Mononuclear cell (primary cell): ENCODE results near the gene NELL1. TPM values are rescaled to one million over a fixed set of nuclear protein-coding genes. Genes with fewer than 3 reads are reported as not detected.

Source experiments
- H3K27me3 ChIP-seq: 2 replicates; pipeline ENCODE4 v1.6.0; 2011; ENCODE audit warnings: low read length, control low read depth; ENCODE audit not compliant: insufficient read depth
- H3K4me1 ChIP-seq: 2 replicates; pipeline ENCODE4 v1.5.1; 2011; ENCODE audit warnings: mild to moderate bottlenecking, low read length, control low read depth; ENCODE audit not compliant: insufficient read depth
- H3K4me3 ChIP-seq: 2 replicates; pipeline ENCODE4 v1.5.1; 2011; ENCODE audit warnings: mild to moderate bottlenecking, low read length, moderate library complexity
- H3K9me3 ChIP-seq: 2 replicates; pipeline ENCODE4 v1.5.1; 2011; ENCODE audit warnings: low read depth, mild to moderate bottlenecking, control low read depth, low read length
- total RNA-seq: library from RNA; depleted of rRNA; stranded (reverse); fragments of >200 nt; gene quantifications from one replicate; pipeline ENCODE4 v1.2.3, GENCODE V29; 2012

The NELL1 gene
- total RNA-seq, 1 donor, result not detected

GRCh38 chr11:20771026-20771425, 101.6 kb downstream of the NELL1 start:
- H3K4me1 ChIP-seq, result no peaks in the 10 kb centered on the region
- no peaks in the 10 kb centered on the region for H3K9me3 ChIP-seq
- H3K4me3 ChIP-seq, result no peak overlapping the region
- H3K27me3 ChIP-seq, result no peaks in the 10 kb centered on the region

- H3K4me3 ChIP-seq, result no peak overlapping the region
- H3K9me3 ChIP-seq, result no peaks in the 10 kb centered on the region
- H3K27me3 ChIP-seq, result no peaks in the 10 kb centered on the region
- H3K4me1 ChIP-seq, result no peaks in the 10 kb centered on the region
Observed at GRCh38 chr11:20771681-20772080, 102.3 kb downstream of the NELL1 start.

GRCh38 chr11:20775331-20775730, 105.9 kb downstream of the NELL1 start:
- no peaks in the 10 kb centered on the region for H3K4me1 ChIP-seq
- H3K9me3 ChIP-seq, result no peaks in the 10 kb centered on the region
- H3K4me3 ChIP-seq, result no peak overlapping the region
- H3K27me3 ChIP-seq, result no peaks in the 10 kb centered on the region

- Histone ChIP-seq H3K27me3 (no peaks in the 10 kb centered on the region), H3K9me3 (no peaks in the 10 kb centered on the region), H3K4me3 (no peak overlapping the region), H3K4me1 (no peaks in the 10 kb centered on the region)
Observed at GRCh38 chr11:20782775-20783174, 113.4 kb downstream of the NELL1 start.

GRCh38 chr11:20783220-20783619, 113.8 kb downstream of the NELL1 start:
- Histone ChIP-seq H3K9me3 (no peaks in the 10 kb centered on the region), H3K27me3 (no peaks in the 10 kb centered on the region), H3K4me3 (no peak overlapping the region), H3K4me1 (no peaks in the 10 kb centered on the region)

- no peaks in the 10 kb centered on the region for H3K9me3 ChIP-seq
- no peaks in the 10 kb centered on the region for H3K4me1 ChIP-seq
- no peak overlapping the region for H3K4me3 ChIP-seq
- no peaks in the 10 kb centered on the region for H3K27me3 ChIP-seq
Observed at GRCh38 chr11:20790622-20791021, 121.2 kb downstream of the NELL1 start.

- Histone ChIP-seq H3K27me3 (no peaks in the 10 kb centered on the region), H3K4me1 (no peaks in the 10 kb centered on the region), H3K9me3 (peaks cover 4% of the 10 kb centered on the region), H3K4me3 (no peak overlapping the region)
Observed at GRCh38 chr11:20795005-20795404, 125.6 kb downstream of the NELL1 start.

GRCh38 chr11:20808328-20808727, 138.9 kb downstream of the NELL1 start:
- no peaks in the 10 kb centered on the region for H3K4me1 ChIP-seq
- peaks cover 3% of the 10 kb centered on the region for H3K9me3 ChIP-seq
- no peaks in the 10 kb centered on the region for H3K27me3 ChIP-seq
- no peak overlapping the region for H3K4me3 ChIP-seq

- no peaks in the 10 kb centered on the region for H3K4me1 ChIP-seq
- no peak overlapping the region for H3K4me3 ChIP-seq
- H3K27me3 ChIP-seq, result no peaks in the 10 kb centered on the region
- no peaks in the 10 kb centered on the region for H3K9me3 ChIP-seq
Observed at GRCh38 chr11:20821046-20821445, 151.7 kb downstream of the NELL1 start.

GRCh38 chr11:20821470-20821869, 152.1 kb downstream of the NELL1 start:
- H3K27me3 ChIP-seq, result no peaks in the 10 kb centered on the region
- H3K4me3 ChIP-seq, result no peak overlapping the region

GRCh38 chr11:20824773-20825172, 155.4 kb downstream of the NELL1 start:
- Histone ChIP-seq H3K4me1 (no peaks in the 10 kb centered on the region), H3K9me3 (no peaks in the 10 kb centered on the region), H3K27me3 (no peaks in the 10 kb centered on the region), H3K4me3 (no peak overlapping the region)

More at GRCh38 chr11:20821470-20821869, 152.1 kb downstream of the NELL1 start:
- no peaks in the 10 kb centered on the region for H3K9me3 ChIP-seq
- H3K4me1 ChIP-seq, result no peaks in the 10 kb centered on the region

GRCh38 chr11:20835561-20835960, 166.2 kb downstream of the NELL1 start:
- no peaks in the 10 kb centered on the region for H3K27me3 ChIP-seq
- H3K9me3 ChIP-seq, result no peaks in the 10 kb centered on the region
- H3K4me1 ChIP-seq, result no peaks in the 10 kb centered on the region
- no peak overlapping the region for H3K4me3 ChIP-seq

- no peak overlapping the region for H3K4me3 ChIP-seq
- no peaks in the 10 kb centered on the region for H3K4me1 ChIP-seq
- no peaks in the 10 kb centered on the region for H3K9me3 ChIP-seq
- H3K27me3 ChIP-seq, result no peaks in the 10 kb centered on the region
Observed at GRCh38 chr11:20839231-20839630, 169.8 kb downstream of the NELL1 start.

- H3K4me1 ChIP-seq, result no peaks in the 10 kb centered on the region
- H3K27me3 ChIP-seq, result no peaks in the 10 kb centered on the region
- H3K9me3 ChIP-seq, result no peaks in the 10 kb centered on the region
- H3K4me3 ChIP-seq, result no peak overlapping the region
Observed at GRCh38 chr11:20840341-20840740, 171.0 kb downstream of the NELL1 start.

- no peak overlapping the region for H3K4me3 ChIP-seq
- H3K4me1 ChIP-seq, result no peaks in the 10 kb centered on the region
- no peaks in the 10 kb centered on the region for H3K27me3 ChIP-seq
Observed at GRCh38 chr11:20844216-20844615, 174.8 kb downstream of the NELL1 start.

GRCh38 chr11:20844630-20845029, 175.2 kb downstream of the NELL1 start:
- no peaks in the 10 kb centered on the region for H3K4me1 ChIP-seq
- H3K9me3 ChIP-seq, result no peaks in the 10 kb centered on the region
- no peak overlapping the region for H3K4me3 ChIP-seq
- no peaks in the 10 kb centered on the region for H3K27me3 ChIP-seq

More at GRCh38 chr11:20844216-20844615, 174.8 kb downstream of the NELL1 start:
- H3K9me3 ChIP-seq, result no peaks in the 10 kb centered on the region
